ENCODE measurements around the gene RAB44.
"Not testable (repeated sequence)": the region's sequence is repeated elsewhere in the genome, so short reads cannot be mapped to it uniquely, and the experiment has no call there.

Gene RAB44, protein sequence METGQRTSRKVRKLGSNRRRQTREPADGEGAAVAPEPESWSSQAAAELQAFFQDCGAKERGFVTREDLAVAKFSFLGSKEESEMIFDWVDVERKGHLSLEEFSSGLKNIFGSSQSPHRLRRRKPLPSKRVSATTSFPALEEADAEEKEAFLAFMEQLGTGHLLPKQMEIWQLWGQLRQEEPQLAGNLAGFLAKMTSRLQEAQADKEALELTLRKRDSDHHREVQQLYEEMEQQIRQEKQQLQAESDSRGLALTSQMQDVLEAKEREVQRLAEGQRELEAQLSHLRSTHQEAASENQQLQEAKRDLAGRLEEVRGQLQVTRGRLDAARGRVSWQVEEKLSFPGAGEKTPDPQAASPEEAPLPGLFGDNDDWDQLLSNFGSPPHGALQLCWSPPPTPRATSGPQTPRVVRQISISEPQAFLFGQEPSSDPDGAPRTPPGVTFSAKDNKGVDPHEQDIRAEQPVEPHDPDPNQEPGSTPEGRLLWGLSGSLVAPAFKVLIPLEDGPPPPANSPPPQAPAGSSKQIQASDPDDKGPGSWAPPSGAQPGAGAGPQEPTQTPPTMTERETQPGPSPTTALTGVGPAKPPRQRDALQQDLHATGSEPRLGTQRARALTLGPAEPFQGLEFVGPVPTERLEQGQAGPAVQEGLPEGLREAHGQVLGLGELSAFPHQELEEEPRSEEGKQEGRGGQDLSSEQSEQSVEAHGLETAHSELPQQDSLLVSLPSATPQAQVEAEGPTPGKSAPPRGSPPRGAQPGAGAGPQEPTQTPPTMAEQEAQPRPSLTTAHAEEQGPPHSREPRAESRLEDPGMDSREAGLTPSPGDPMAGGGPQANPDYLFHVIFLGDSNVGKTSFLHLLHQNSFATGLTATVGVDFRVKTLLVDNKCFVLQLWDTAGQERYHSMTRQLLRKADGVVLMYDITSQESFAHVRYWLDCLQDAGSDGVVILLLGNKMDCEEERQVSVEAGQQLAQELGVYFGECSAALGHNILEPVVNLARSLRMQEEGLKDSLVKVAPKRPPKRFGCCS

DNA sequence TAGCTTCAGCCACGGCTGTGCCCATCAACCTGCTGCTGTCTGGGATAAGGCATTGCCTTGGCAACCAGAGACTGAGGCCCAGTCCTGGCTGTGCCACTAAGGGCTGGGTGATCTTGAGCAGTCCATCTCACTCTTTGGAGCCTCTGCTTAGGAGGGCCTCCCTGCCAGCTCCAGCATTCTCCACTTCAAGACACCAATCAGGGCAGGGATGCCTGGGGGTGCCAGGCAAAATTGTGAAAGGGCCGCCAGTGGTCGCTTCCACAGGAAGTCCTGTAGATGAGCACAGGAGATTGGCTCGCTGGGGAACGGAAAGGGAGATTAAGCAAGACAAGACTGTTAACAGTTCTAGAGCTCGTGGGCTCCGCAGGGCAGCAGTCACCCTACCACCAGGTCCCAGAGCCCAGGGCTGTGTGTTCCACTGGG is at the start of gene RAB44:
RAB44 (plus strand) TSS at position 346 of the 423 bp plus-strand sequence. CDS start 6,410 bp downstream, outside the sequence.
- DNase-seq (ENCODE audit: low read depth in 1 of 2, low spot score in 1 of 2) = no peak

DNA sequence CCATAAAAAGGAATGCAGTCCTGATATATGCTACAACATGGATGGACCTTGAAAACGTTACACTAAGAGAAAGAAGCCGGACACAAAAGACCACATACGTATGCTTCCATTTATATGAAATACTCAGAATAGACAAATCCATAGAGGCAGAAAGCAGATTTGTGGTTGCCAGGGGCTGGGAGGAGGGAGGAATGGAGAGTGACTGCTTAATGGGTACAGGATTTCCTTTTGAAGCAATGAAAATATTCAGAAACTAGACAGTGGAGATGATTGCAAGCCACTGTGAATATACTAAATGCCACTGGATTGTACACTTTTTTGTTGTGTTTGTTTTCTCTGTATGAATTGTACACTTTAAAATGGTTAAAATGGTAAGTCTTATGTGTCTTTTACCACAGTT is 48.5 kb upstream of the RAB44 start:
- no peak for DNase-seq (ENCODE audit: low read depth in 1 of 2, low spot score in 1 of 2)

DNA sequence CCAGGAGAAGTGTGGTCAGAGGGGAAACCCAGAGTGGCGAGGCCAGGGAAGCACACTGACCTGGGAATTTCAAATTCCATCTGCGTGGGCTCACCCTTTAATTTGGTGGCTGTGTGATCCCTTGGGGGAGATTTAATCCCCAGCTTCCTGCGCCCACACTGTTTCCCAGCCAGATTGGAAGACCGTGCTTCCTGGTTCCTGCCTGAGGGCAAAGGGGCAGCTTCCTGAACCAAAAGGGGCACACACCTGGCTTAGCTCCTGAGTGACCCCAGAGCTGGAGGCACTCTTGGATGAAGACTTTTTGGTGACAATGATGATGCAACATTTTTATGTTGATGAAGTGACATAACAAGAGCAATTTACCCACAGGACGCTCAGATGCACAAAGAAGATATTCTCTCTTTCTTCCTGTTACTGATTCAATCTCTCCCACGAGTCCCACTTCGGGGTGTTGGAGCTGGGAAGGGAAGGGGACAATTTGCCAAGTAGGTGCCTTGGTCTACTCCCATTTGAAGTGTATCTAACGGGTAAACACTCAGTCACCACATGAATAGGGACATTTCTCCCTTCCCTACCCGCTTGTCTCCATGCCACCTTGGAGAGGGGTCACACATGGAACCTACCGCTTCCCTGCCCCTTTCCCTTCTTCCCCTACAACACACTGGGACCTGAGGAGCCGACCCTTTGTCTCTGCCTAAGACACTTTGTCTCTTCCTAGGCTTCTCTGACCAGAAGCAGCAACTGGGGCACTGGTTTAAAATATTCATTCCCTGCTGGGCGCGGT is 47.7 kb upstream of the RAB44 start:
- no peak for DNase-seq (ENCODE audit: low read depth in 1 of 2, low spot score in 1 of 2)

DNA sequence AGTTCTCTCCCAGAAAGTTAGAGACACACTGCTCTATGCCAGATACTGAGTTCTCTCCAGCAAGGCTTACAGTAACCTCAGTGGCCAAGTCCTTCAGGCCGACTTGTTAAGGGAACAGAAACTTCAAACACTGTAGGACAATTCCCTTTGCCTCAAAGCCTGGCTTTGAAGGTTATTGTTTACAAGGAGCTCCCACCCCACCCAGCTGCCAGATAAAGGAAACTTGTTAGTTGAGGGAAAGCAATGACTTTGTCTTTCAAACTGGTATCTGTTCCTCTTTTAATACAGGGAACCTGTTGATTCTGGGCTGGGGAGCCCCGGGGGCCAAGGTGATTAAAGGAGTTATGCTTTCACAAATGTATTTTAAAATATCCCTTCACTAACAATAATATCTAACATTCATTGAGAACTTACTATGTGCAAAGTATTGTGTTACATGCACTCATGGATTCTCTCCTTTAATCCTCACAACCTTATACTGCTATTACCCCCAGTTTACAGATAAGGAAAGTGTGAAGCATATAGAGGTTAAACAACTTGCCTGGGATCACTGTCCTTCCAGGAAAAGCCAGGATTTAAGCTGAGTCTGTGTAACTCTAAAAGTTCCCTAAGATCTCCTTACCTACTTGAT is 46.7 kb upstream of the RAB44 start:
- DNase-seq (ENCODE audit: low read depth in 1 of 2, low spot score in 1 of 2) = no peak

GRCh38 chr6:36651659-36652379 is 45.8 kb upstream of the RAB44 start:
- no peak for DNase-seq (ENCODE audit: low read depth in 1 of 2, low spot score in 1 of 2)

- not testable (repeated sequence) for DNase-seq (ENCODE audit: low read depth in 1 of 2, low spot score in 1 of 2)
Observed at GRCh38 chr6:36654469-36654868, 43.2 kb upstream of the RAB44 start.

GRCh38 chr6:36655085-36655724 is 42.4 kb upstream of the RAB44 start:
- DNase-seq (ENCODE audit: low read depth in 1 of 2, low spot score in 1 of 2) = no peak

- DNase-seq (ENCODE audit: low read depth in 1 of 2, low spot score in 1 of 2) = no peak
Observed at GRCh38 chr6:36656441-36656840, 41.2 kb upstream of the RAB44 start.

DNA sequence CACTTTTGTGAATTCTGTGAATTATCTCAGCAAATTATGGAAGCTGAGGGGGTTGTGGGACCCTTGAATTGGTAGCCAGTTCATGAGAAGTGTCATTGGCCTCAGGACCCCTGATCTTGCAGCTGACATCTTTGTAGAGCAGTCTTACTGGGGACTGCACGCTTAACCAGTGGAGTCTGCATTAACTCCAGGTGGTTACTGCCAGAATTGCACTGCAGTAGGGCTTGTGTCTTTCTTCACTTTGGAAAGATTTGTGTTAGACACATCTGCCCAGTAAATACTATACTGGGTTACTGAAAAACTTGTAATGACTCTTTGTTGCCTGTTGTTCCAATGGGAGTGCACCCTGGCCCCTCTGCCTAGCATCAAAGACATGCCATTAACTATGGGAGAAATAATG is 40.4 kb upstream of the RAB44 start:
- DNase-seq (ENCODE audit: low read depth in 1 of 2, low spot score in 1 of 2) = no peak

DNA sequence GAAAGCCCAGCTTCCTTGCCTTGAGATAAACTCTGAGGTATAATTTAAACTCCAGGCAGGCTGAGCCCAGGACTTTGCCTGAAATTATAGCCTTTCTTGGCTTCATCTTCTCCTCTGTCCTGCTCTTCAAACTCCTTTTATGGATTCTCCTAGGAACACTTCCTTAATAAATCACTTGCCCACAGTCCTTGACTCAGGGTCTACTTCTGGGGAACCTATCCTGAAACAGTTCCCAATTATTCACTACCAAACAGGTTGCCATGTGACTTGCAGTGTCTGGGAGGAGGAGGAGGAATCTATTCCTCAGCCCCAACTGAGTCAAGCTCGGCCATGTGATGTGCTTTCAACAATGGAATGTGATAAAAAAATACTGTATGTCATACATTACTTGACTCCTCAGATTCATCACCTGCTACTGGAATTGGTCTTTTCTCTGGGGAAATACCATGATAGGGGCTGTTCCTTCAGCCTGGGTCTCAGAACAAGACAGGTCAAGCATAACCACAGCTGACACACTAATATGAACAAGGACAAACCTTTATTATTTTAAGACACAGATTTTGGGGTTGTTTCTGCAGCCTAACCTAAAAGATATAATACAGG is 39.6 kb upstream of the RAB44 start:
- DNase-seq (ENCODE audit: low read depth in 1 of 2, low spot score in 1 of 2) = no peak

- no peak for DNase-seq (ENCODE audit: low read depth in 1 of 2, low spot score in 1 of 2)
Observed at GRCh38 chr6:36659271-36659670, 38.4 kb upstream of the RAB44 start.

- no peak for DNase-seq (ENCODE audit: low read depth in 1 of 2, low spot score in 1 of 2)
Observed at GRCh38 chr6:36660771-36661471, 36.7 kb upstream of the RAB44 start.

- DNase-seq (ENCODE audit: low read depth in 1 of 2, low spot score in 1 of 2) = no peak
Observed at GRCh38 chr6:36662380-36662779, 35.2 kb upstream of the RAB44 start.

- DNase-seq (ENCODE audit: low read depth in 1 of 2, low spot score in 1 of 2) = no peak
Observed at GRCh38 chr6:36662827-36663256, 34.8 kb upstream of the RAB44 start.

- no peak for DNase-seq (ENCODE audit: low read depth in 1 of 2, low spot score in 1 of 2)
Observed at GRCh38 chr6:36663504-36664446, 33.9 kb upstream of the RAB44 start.

DNA sequence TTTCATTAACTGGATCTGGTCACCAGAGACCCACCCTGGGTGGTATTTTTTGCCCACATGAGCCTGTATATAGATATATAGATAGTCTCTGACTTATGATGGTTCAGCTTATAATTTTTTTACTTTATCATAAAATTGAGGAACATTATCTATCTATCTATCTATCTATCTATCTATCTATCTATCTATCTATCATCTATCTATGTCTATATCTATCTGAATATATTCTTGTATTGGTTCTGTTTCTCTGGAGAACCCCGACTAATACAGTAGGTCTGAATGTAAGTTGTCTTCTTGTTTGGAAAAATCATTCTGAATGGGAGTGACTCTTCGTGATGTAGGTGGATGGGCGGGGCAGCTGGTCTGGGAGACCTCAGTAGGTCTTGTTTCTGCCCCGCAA is 32.4 kb upstream of the RAB44 start:
- no peak for DNase-seq (ENCODE audit: low read depth in 1 of 2, low spot score in 1 of 2)

GRCh38 chr6:36666287-36666686 is 31.3 kb upstream of the RAB44 start:
- no peak for DNase-seq (ENCODE audit: low read depth in 1 of 2, low spot score in 1 of 2)

Data from activated CD4-positive, alpha-beta T cell treated with anti-CD3 and anti-CD28 coated beads, Interleukin-2, amount 50 U/mL, for 24 hours (primary cell).